HFF-Myc (cell line): ENCODE results near the gene NALCN.

Experiments
- DNase-seq: peaks from one replicate; pipeline ENCODE4 v3.0.0-alpha.2; 2011; ENCODE audit warnings: low read depth; ENCODE audit errors: extremely low read depth
- H3K4me3 ChIP-seq: replicated peaks from 2 replicates; pipeline ENCODE4 v1.5.1; 2011; ENCODE audit warnings: low read depth, mild to moderate bottlenecking, control low read depth, low read length
- CTCF ChIP-seq: IDR thresholded peaks from 2 replicates; pipeline ENCODE4 v1.5.1; 2012; ENCODE audit warnings: mild to moderate bottlenecking, low read depth, low read length, control low read depth; ENCODE audit errors: missing control alignments

The NALCN gene

GRCh38 chr13:101309014-101309619 lies 107.2 kb downstream of the NALCN start:
- H3K4me3 ChIP-seq = no peak overlapping the region
- TF ChIP-seq CTCF = no peak
- no peak for DNase-seq

GRCh38 chr13:101308247-101309013 lies 107.9 kb downstream of the NALCN start:
- no peak for TF ChIP-seq CTCF
- no peak for DNase-seq
- H3K4me3 ChIP-seq = no peak overlapping the region

GRCh38 chr13:101307181-101307701 lies 109.1 kb downstream of the NALCN start:
- no peak for DNase-seq
- no peak overlapping the region for H3K4me3 ChIP-seq
- TF ChIP-seq CTCF = no peak

- DNase-seq = no peak
- no peak overlapping the region for H3K4me3 ChIP-seq
- no peak for TF ChIP-seq CTCF
These were observed 109.5 kb downstream of the NALCN start for GRCh38 chr13:101306773-101307172.

- no peak for TF ChIP-seq CTCF
- DNase-seq = no peak
- no peak overlapping the region for H3K4me3 ChIP-seq
These were observed 110.3 kb downstream of the NALCN start for GRCh38 chr13:101305981-101306411.

GRCh38 chr13:101303521-101303920 lies 112.8 kb downstream of the NALCN start:
- H3K4me3 ChIP-seq = no peak overlapping the region
- DNase-seq = no peak
- TF ChIP-seq CTCF = no peak
